ENCODE results near the gene TNFRSF18.

Gene TNFRSF18

GRCh38 chr1:1226566-1227362 is 20.4 kb upstream of the TNFRSF18 start:
- DNase-seq: no peak

- DNase-seq: no peak
Observed at GRCh38 chr1:1225913-1226312, 19.5 kb upstream of the TNFRSF18 start.

- DNase-seq: no peak
Observed at GRCh38 chr1:1225238-1225845, 18.9 kb upstream of the TNFRSF18 start.

- no peak for DNase-seq
Observed at GRCh38 chr1:1223891-1224290, 17.5 kb upstream of the TNFRSF18 start.

GRCh38 chr1:1223321-1223720 is 16.9 kb upstream of the TNFRSF18 start:
- DNase-seq: no peak

- no peak for DNase-seq
Observed at GRCh38 chr1:1222575-1223225, 16.3 kb upstream of the TNFRSF18 start.

- no peak for DNase-seq
Observed at GRCh38 chr1:1221887-1222574, 15.6 kb upstream of the TNFRSF18 start.

- DNase-seq: no peak
Observed at GRCh38 chr1:1220197-1220596, 13.8 kb upstream of the TNFRSF18 start.

GRCh38 chr1:1219341-1219740 is 12.9 kb upstream of the TNFRSF18 start:
- DNase-seq: peak; percentile 82

- DNase-seq: no peak
Observed at GRCh38 chr1:1218524-1219200, 12.3 kb upstream of the TNFRSF18 start.

GRCh38 chr1:1217621-1218523 is 11.5 kb upstream of the TNFRSF18 start:
- no peak for DNase-seq

GRCh38 chr1:1216770-1217620 is 10.6 kb upstream of the TNFRSF18 start:
- DNase-seq: peak; percentile 78

- no peak for DNase-seq
Observed at GRCh38 chr1:1215881-1216605, 9.7 kb upstream of the TNFRSF18 start.

GRCh38 chr1:1215080-1215676 is 8.8 kb upstream of the TNFRSF18 start:
- DNase-seq: no peak

GRCh38 chr1:1213345-1214265 is 7.2 kb upstream of the TNFRSF18 start, which contains the start of gene TNFRSF4:
Gene TNFRSF4 (minus strand): TSS chr1:1214153. CDS start chr1:1214127, 26 bp downstream.
- DNase-seq: peak; percentile 51

- peak; percentile 62 for DNase-seq
Observed at GRCh38 chr1:1212780-1213344, 6.5 kb upstream of the TNFRSF18 start.

- no peak for DNase-seq
Observed at GRCh38 chr1:1211541-1212441, 5.4 kb upstream of the TNFRSF18 start.

Data from activated CD4-positive, alpha-beta T cell treated with anti-CD3 and anti-CD28 coated beads, Interleukin-2, amount 50 U/mL, for 16 hours (primary cell).